Neuronal stem cell (in vitro differentiated cells): ENCODE results near the gene THADA.

ENCODE experiments used
- DNase-seq: peaks from one replicate; pipeline ENCODE4 v3.0.0-alpha.2; 2013; ENCODE audit warnings: low spot score
- H2AFZ ChIP-seq: one replicate; pipeline ENCODE4 v1.6.1; 2013; ENCODE audit warnings: mild to moderate bottlenecking, low read length, inconsistent platforms
- H2AK5ac ChIP-seq: 2 replicates; pipeline ENCODE4 v1.6.1; 2013; ENCODE audit warnings: low read depth, mild to moderate bottlenecking, inconsistent platforms, low read length, moderate library complexity, mixed read lengths
- H2BK120ac ChIP-seq: 2 replicates; pipeline ENCODE4 v1.6.1; 2013; ENCODE audit warnings: low read depth, mild to moderate bottlenecking, inconsistent platforms, low read length, moderate library complexity, mixed read lengths
- H2BK12ac ChIP-seq: one replicate; pipeline ENCODE4 v1.6.1; 2013; ENCODE audit warnings: low read length, inconsistent platforms
- H2BK15ac ChIP-seq: 2 replicates; pipeline ENCODE4 v1.6.1; 2013; ENCODE audit warnings: mild to moderate bottlenecking, low read length, inconsistent platforms, mixed read lengths
- H2BK5ac ChIP-seq: one replicate; pipeline ENCODE4 v1.6.1; 2013; ENCODE audit warnings: inconsistent platforms, mild to moderate bottlenecking, low read length, moderate library complexity
- H3K14ac ChIP-seq: one replicate; pipeline ENCODE4 v1.6.1; 2013; ENCODE audit warnings: low read length, inconsistent platforms
- H3K18ac ChIP-seq: 2 replicates; pipeline ENCODE4 v1.6.1; 2013; ENCODE audit warnings: low read length, inconsistent platforms
- H3K23ac ChIP-seq: 2 replicates; pipeline ENCODE4 v1.6.1; 2013; ENCODE audit warnings: low read depth, mild to moderate bottlenecking, mixed read lengths, low read length, inconsistent platforms; ENCODE audit not compliant: poor library complexity
- H3K27ac ChIP-seq: replicated peaks from 3 replicates; pipeline ENCODE4 v1.5.1; 2013; ENCODE audit warnings: low read length, inconsistent platforms
- H3K27me3 ChIP-seq, 3 experiments: 2 replicates each; pipeline ENCODE4 v1.6.1; 2013; ENCODE audit warnings: low read length in 3 of 3, mild to moderate bottlenecking in 2 of 3, inconsistent platforms in 1 of 3, low read depth in 1 of 3, mixed read lengths in 1 of 3, moderate library complexity in 1 of 3; ENCODE audit not compliant: control insufficient read depth in 3 of 3, insufficient read depth in 3 of 3
- H3K36me3 ChIP-seq, 2 donors: replicated peaks in 1 of 2; 2 replicates each; pipeline ENCODE4 v1.6.1; 2013; ENCODE audit warnings: low read length in 2 of 2; ENCODE audit not compliant: control insufficient read depth in 2 of 2, insufficient read depth in 2 of 2
- H3K4ac ChIP-seq: 2 replicates; pipeline ENCODE4 v1.6.1; 2013; ENCODE audit warnings: inconsistent platforms, mild to moderate bottlenecking, low read length, moderate library complexity
- H3K4me1 ChIP-seq, 2 donors: 1 replicate in 1 of 2; 2 replicates in 1 of 2; pipeline ENCODE4 v1.6.1; 2013; ENCODE audit warnings: low read length in 2 of 2, low read depth in 1 of 2; ENCODE audit not compliant: control insufficient read depth in 2 of 2, insufficient read depth in 1 of 2
- H3K4me2 ChIP-seq: one replicate; pipeline ENCODE4 v1.6.1; 2013; ENCODE audit warnings: mild to moderate bottlenecking, low read length, inconsistent platforms; ENCODE audit not compliant: insufficient read depth, poor library complexity, severe bottlenecking
- H3K4me3 ChIP-seq, 2 donors: 2 replicates each; pipeline ENCODE4 v1.5.1; 2013; ENCODE audit warnings: low read length in 2 of 2, mild to moderate bottlenecking in 2 of 2, inconsistent platforms in 1 of 2, moderate library complexity in 1 of 2
- H3K79me1 ChIP-seq: one replicate; pipeline ENCODE4 v1.6.1; 2013; ENCODE audit warnings: low read depth, mild to moderate bottlenecking, inconsistent platforms, low read length, moderate library complexity
- H3K9ac ChIP-seq: one replicate; pipeline ENCODE4 v1.6.1; 2013; ENCODE audit warnings: mild to moderate bottlenecking, low read depth, low read length, inconsistent platforms; ENCODE audit not compliant: poor library complexity
- H3K9me3 ChIP-seq, 2 donors: replicated peaks in 1 of 2; 2 replicates each; pipeline versions ENCODE3 to v1.6.1; 2013; ENCODE audit warnings: low read length in 2 of 2, mild to moderate bottlenecking in 2 of 2, inconsistent platforms in 1 of 2, low read depth in 1 of 2, mixed read lengths in 1 of 2, moderate library complexity in 1 of 2; ENCODE audit not compliant: control insufficient read depth in 2 of 2, insufficient read depth in 1 of 2
- H4K8ac ChIP-seq: one replicate; pipeline ENCODE4 v1.6.1; 2013; ENCODE audit warnings: low read depth, mild to moderate bottlenecking, inconsistent platforms, low read length, moderate library complexity
- H4K91ac ChIP-seq: one replicate; pipeline ENCODE4 v1.6.1; 2013; ENCODE audit warnings: low read length, low read depth, mild to moderate bottlenecking, inconsistent platforms; ENCODE audit not compliant: poor library complexity
- WGBS, 2 donors: extraction: QIAGEN DNeasy Blood & Tissue Kit; methylation state at CpG; one replicate each; pipeline ENCODE4 v1.1.7; 2013; ENCODE audit warnings: missing lambda C conversion rate in 2 of 2, mixed read lengths in 1 of 2; ENCODE audit not compliant: insufficient read length in 2 of 2, insufficient replicate concordance in 1 of 2; ENCODE audit errors: extremely low coverage in 2 of 2; 5-methylcytosine and 5-hydroxymethylcytosine counted together

The THADA gene

DNA sequence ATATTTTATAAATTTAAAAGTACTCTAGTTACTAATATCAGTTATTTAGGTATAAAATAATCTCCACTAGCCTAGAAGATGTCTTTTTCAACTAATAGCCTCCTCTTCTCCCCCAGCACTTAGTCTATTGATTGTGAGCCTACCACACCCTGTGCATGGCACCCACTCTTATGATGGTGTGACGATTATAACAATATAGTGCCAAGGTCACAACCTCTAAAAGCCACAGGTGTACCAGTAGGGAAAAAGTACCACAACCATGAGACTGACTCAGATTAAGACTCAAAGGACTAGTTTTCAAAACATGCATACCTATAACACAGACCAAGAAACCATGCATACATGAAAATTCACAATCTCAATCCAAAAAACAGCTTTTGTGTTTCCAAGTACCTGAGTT is 27.6 kb downstream of the THADA start:
- Histone ChIP-seq H3K4me2 (no peak overlapping the region), H3K27me3 (no peaks in the 10 kb centered on the region), H2BK120ac (no peak overlapping the region), H3K4ac (no peak overlapping the region), H3K18ac (no peak overlapping the region), H4K8ac (no peak overlapping the region), H3K4me1 (no peaks in the 10 kb centered on the region), H3K14ac (no peak overlapping the region), H3K9ac (no peak overlapping the region), H3K79me1 (no peaks in the 10 kb centered on the region), H2BK12ac (no peak overlapping the region), H3K23ac (no peak overlapping the region), H2AFZ (no peak overlapping the region), H3K36me3 (peaks cover 9 to 73% of the 10 kb centered on the region in 2 donors), H2BK15ac (no peak overlapping the region), H3K27ac (no peak overlapping the region), H3K4me3 (no peak overlapping the region), H2AK5ac (no peak overlapping the region), H3K9me3 (no peaks in the 10 kb centered on the region), H4K91ac (no peak overlapping the region), H2BK5ac (no peak overlapping the region)
- no peak for DNase-seq
- WGBS, 2 donors = no CpG with 5 or more reads among the region's 1 CpG

- H4K91ac ChIP-seq = no peak overlapping the region
- DNase-seq = no peak
- H3K4me1 ChIP-seq = no peaks in the 10 kb centered on the region
- no peak overlapping the region for H3K4ac ChIP-seq
- H3K27ac ChIP-seq = no peak overlapping the region
- H3K18ac ChIP-seq = no peak overlapping the region
- H3K23ac ChIP-seq = no peak overlapping the region
- H3K36me3 ChIP-seq = peaks cover 7 to 68% of the 10 kb centered on the region in 2 donors
- no peaks in the 10 kb centered on the region for H3K79me1 ChIP-seq
- no peak overlapping the region for H2BK12ac ChIP-seq
- no peaks in the 10 kb centered on the region for H3K9me3 ChIP-seq
- no peak overlapping the region for H3K9ac ChIP-seq
- no peak overlapping the region for H2BK15ac ChIP-seq
- no peak overlapping the region for H3K4me2 ChIP-seq
- H3K14ac ChIP-seq = no peak overlapping the region
- H2AK5ac ChIP-seq = no peak overlapping the region
- no peak overlapping the region for H4K8ac ChIP-seq
- H2AFZ ChIP-seq = no peak overlapping the region
- no peak overlapping the region for H3K4me3 ChIP-seq
- no peak overlapping the region for H2BK5ac ChIP-seq
- H2BK120ac ChIP-seq = no peak overlapping the region
- no peaks in the 10 kb centered on the region for H3K27me3 ChIP-seq
Observed at GRCh38 chr2:43566461-43566729, 29.4 kb downstream of the THADA start.

DNA sequence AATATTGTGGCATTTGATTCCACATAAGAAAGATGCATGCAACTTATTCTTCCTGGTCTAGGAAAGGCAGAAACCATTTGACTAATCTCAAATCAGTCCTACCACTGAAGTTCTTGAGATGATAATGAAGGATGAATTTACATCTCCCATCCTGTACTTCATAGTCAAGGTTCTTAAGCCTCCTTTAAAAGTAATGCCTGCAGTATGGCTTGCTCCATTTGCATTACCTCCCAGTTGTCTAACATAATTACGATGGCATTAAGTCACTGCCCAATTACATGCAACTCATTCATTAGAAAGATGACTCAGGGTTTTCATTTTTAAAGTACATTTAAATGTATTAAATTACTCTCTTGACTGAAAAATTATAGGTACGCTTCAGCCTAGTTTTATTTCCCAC is 32.2 kb downstream of the THADA start:
- peaks cover 3 to 55% of the 10 kb centered on the region in 2 donors for H3K36me3 ChIP-seq
- H2AFZ ChIP-seq = no peak overlapping the region
- H2BK5ac ChIP-seq = no peak overlapping the region
- H4K91ac ChIP-seq = no peak overlapping the region
- no peak overlapping the region for H3K23ac ChIP-seq
- no peak overlapping the region for H3K18ac ChIP-seq
- no peaks in the 10 kb centered on the region for H3K79me1 ChIP-seq
- H2BK12ac ChIP-seq = no peak overlapping the region
- no peak overlapping the region for H3K9ac ChIP-seq
- DNase-seq = no peak
- H3K4me3 ChIP-seq = no peak overlapping the region
- H4K8ac ChIP-seq = no peak overlapping the region
- H3K4ac ChIP-seq = no peak overlapping the region
- H3K4me1 ChIP-seq = no peaks in the 10 kb centered on the region
- H3K27me3 ChIP-seq = peaks cover 0 to 2% (median 0%) of the 10 kb centered on the region in 3 experiments
- H2AK5ac ChIP-seq = no peak overlapping the region
- no peak overlapping the region for H3K27ac ChIP-seq
- no peak overlapping the region for H3K4me2 ChIP-seq
- no peak overlapping the region for H2BK15ac ChIP-seq
- WGBS, 2 donors = no CpG with 5 or more reads among the region's 2 CpGs
- H3K14ac ChIP-seq = no peak overlapping the region
- no peak overlapping the region for H2BK120ac ChIP-seq
- H3K9me3 ChIP-seq = no peaks in the 10 kb centered on the region

DNA sequence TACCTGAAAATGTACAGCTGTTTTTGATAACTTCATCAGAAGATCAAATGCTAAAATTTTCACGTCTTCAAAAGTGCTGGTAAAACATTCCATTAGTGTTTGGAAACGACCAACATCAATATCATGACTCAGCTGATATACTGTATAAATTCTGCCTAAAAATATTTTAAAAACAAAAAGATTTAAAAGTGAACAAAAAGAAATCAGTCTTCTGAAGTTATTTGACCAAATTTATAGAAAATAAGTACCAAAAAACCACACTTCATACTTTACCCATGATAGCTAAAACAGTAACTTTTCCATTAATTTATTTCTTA is 35.6 kb downstream of the THADA start:
- H3K4ac ChIP-seq = no peak overlapping the region
- H2AFZ ChIP-seq = no peak overlapping the region
- no peak overlapping the region for H3K9ac ChIP-seq
- H3K23ac ChIP-seq = no peak overlapping the region
- H3K4me1 ChIP-seq = no peaks in the 10 kb centered on the region
- WGBS, 2 donors = no CpG with 5 or more reads among the region's 2 CpGs
- H3K4me2 ChIP-seq = no peak overlapping the region
- H2BK120ac ChIP-seq = no peak overlapping the region
- H4K8ac ChIP-seq = no peak overlapping the region
- no peaks in the 10 kb centered on the region for H3K79me1 ChIP-seq
- peaks cover 4 to 66% of the 10 kb centered on the region in 2 donors for H3K36me3 ChIP-seq
- no peak overlapping the region for H2AK5ac ChIP-seq
- no peak overlapping the region for H4K91ac ChIP-seq
- no peak overlapping the region for H3K18ac ChIP-seq
- no peak overlapping the region for H2BK15ac ChIP-seq
- no peak overlapping the region for H3K27ac ChIP-seq
- no peak overlapping the region for H2BK5ac ChIP-seq
- no peaks in the 10 kb centered on the region for H3K9me3 ChIP-seq
- no peak for DNase-seq
- H3K4me3 ChIP-seq = no peak overlapping the region
- H3K27me3 ChIP-seq = peaks cover 0 to 2% (median 0%) of the 10 kb centered on the region in 3 experiments
- no peak overlapping the region for H3K14ac ChIP-seq
- H2BK12ac ChIP-seq = no peak overlapping the region
